GM21529 (cell line): ENCODE results near the gene LIFR.

Source experiments
- ATAC-seq: cut with Tn5 transposase; IDR thresholded peaks from one replicate; pipeline ENCODE4 v1.9.1; 2021; ENCODE audit not compliant: unreplicated experiment

Gene LIFR

GRCh38 chr5:38446029-38446522 lies 110.4 kb downstream of the LIFR start:
- no peak for ATAC-seq

- ATAC-seq: no peak
These were observed 110.9 kb downstream of the LIFR start for GRCh38 chr5:38445374-38446028.

DNA sequence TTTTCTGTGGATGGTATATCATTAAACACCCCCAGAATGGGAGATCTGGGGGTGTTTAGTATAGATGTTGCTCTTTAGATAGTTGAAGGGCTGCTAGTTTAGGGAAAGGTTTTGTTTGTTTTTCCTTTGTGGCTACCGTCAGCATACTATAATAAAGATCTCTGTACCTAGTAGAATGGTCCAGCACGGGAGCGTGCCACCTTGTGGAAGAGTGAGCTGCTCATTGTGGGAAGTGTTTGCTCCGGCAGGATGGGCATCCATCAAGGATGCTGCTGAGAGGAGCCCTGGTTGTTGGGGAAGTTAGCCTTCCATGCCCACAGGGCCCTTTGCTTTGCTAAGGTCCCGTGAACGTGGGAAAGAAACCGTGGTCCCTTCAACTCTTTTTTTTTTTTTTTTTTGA lies 113.1 kb downstream of the LIFR start:
- no peak for ATAC-seq

DNA sequence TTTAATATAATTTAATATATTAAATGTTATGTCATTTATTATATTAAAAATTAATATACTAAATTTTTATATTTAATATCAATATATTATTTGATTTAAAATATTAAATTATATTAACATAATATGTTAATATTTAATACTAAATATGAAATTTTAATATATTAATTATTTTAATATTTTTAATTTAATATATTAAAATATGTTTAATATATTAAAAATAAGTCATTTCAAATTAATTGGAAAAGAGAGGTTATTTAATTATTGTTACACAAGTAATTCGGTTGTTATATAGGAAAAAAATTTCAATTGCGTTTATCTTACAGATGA lies 114.2 kb downstream of the LIFR start:
- ATAC-seq: no peak

DNA sequence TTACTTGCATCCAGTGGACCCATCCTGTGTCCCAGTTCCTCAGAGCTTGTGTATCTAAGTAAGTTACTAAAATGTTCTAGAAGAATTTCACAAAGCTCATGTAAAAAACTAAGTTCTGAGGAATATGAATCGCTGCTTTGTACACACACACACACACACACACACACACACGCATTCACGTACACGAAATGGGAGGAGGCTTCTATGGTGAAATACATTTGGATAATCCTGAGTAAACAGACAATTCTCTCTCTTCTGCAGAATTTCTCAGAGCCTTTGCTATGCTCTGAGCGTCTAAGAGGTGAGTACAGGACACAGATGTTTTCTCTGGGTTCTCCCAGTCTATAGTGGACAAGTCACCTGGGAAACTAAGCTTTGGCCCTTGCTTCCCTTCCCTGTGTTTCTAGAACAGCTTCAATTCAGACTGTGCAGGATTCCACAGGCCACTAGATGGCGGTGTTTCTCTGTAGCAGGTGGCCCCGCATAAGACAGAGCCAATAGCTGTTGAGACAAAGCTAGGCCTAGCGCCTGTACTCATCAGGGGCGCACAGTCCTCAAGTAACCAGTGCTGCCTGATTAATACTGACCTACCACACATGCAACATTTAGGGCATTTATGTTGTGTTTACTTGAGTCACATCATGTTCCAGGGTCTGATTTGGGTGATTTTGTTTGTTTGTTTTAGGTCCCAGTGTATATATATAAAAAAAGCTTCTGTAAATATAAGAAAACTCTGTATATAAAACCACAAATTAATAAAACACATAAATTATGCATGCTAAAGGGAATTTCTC lies 114.8 kb downstream of the LIFR start:
- ATAC-seq: peak; percentile 100

GRCh38 chr5:38438757-38439156 lies 117.7 kb downstream of the LIFR start:
- no peak for ATAC-seq

DNA sequence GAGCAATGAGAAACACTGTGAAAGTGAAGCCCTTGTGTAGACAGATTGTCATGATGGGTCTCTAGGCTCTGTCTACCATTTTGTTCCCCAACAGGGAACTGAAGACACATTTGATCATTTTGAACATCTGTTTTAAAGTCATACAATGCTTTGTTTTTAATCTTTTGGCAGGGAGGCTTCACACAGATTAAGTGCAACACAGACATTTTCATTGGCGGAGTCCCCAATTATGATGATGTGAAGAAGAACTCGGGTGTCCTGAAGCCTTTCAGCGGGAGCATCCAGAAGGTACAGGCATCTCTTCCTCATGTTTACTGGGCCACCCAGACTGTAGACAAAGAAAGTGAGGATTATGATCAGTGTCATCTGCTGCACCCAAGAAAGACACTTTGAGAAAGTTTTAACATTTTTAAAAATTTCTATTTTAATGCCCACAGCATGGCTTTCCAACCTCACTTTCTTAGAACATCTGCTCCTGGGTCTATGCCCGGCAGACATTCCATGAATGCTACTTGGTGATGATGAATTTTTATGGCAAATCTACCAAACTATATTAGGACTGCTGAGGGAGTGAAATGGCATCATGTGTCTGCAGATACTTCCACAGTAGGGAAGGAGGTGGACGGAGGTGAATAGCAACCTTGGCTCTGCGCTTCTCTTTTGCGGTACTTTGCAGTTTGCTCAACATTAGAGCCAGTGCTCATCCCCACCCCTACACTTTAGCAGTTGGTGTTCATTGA lies 121.3 kb downstream of the LIFR start:
- no peak for ATAC-seq

- no peak for ATAC-seq
These were observed 123.1 kb downstream of the LIFR start for GRCh38 chr5:38433160-38433861.

DNA sequence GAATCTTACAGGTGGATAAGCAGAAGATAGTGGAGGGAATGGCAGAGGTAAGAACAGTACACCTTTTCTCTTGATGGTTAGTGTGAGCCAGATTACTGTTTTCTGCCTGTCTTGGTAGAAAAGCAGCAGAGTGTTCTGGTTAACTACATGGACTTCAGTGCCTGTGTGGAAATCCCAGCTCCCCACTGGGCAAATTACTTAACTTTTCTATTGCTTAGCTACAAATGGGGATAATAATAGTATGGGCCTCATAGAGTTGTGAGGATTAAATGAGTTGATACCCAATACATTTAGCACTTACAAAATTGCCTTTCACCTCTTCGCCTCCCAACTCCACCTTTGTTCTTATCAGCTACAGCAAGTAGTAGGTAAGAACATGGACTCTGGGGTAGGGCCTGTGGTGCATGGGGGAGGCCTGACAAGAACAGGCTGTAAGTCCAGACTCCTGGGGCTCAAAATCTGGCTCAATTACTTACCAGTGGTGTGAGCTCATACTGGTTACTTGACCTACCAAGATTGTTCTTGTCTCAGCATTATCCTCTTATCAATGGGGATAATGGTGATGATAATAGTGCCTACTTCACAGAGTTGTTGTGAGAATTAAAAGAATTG lies 125.1 kb downstream of the LIFR start:
- no peak for ATAC-seq

- ATAC-seq: no peak
These were observed 129.2 kb downstream of the LIFR start for GRCh38 chr5:38426986-38427950.

GRCh38 chr5:38426490-38426889 lies 130.0 kb downstream of the LIFR start:
- ATAC-seq: no peak
